ES-I3 (cell line): ENCODE results near the gene COL11A1.

Experiments
- H3K36me3 ChIP-seq: 2 replicates; pipeline ENCODE4 v1.6.1; 2013; ENCODE audit warnings: mild to moderate bottlenecking, low read length, control low read depth, moderate library complexity; ENCODE audit not compliant: insufficient read depth
- H3K4me1 ChIP-seq: 2 replicates; pipeline ENCODE4 v1.6.1; 2013; ENCODE audit warnings: mild to moderate bottlenecking, control low read depth, low read length; ENCODE audit not compliant: insufficient read depth
- H3K9ac ChIP-seq: 2 replicates; pipeline ENCODE4 v1.6.1; 2013; ENCODE audit warnings: low read depth, mild to moderate bottlenecking, low read length, moderate library complexity
- H3K9me3 ChIP-seq: 2 replicates; pipeline ENCODE4 v1.6.1; 2013; ENCODE audit warnings: mild to moderate bottlenecking, low read length, moderate library complexity; ENCODE audit not compliant: control insufficient read depth, insufficient read depth

The COL11A1 gene

GRCh38 chr1:102901996-102902395 lies 206.3 kb downstream of the COL11A1 start:
- Histone ChIP-seq H3K4me1 (no peaks in the 10 kb centered on the region), H3K9me3 (no peaks in the 10 kb centered on the region), H3K9ac (no peak overlapping the region), H3K36me3 (no peaks in the 10 kb centered on the region)

GRCh38 chr1:102899935-102900334 lies 208.4 kb downstream of the COL11A1 start:
- H3K9ac ChIP-seq = no peak overlapping the region
- H3K36me3 ChIP-seq = no peaks in the 10 kb centered on the region
- H3K4me1 ChIP-seq = no peaks in the 10 kb centered on the region

GRCh38 chr1:102897557-102897956 lies 210.8 kb downstream of the COL11A1 start:
- Histone ChIP-seq H3K9ac (no peak overlapping the region), H3K4me1 (no peaks in the 10 kb centered on the region), H3K36me3 (no peaks in the 10 kb centered on the region), H3K9me3 (no peaks in the 10 kb centered on the region)

More at GRCh38 chr1:102899935-102900334, 208.4 kb downstream of the COL11A1 start:
- no peaks in the 10 kb centered on the region for H3K9me3 ChIP-seq

- H3K36me3 ChIP-seq = no peaks in the 10 kb centered on the region
- no peaks in the 10 kb centered on the region for H3K9me3 ChIP-seq
Observed at GRCh38 chr1:102896771-102897170, 211.6 kb downstream of the COL11A1 start.

GRCh38 chr1:102896286-102896685 lies 212.0 kb downstream of the COL11A1 start:
- Histone ChIP-seq H3K9ac (no peak overlapping the region), H3K9me3 (no peaks in the 10 kb centered on the region), H3K4me1 (no peaks in the 10 kb centered on the region), H3K36me3 (no peaks in the 10 kb centered on the region)

More at GRCh38 chr1:102896771-102897170, 211.6 kb downstream of the COL11A1 start:
- H3K4me1 ChIP-seq = no peaks in the 10 kb centered on the region
- H3K9ac ChIP-seq = no peak overlapping the region

GRCh38 chr1:102891868-102892625 lies 216.3 kb downstream of the COL11A1 start:
- no peak overlapping the region for H3K9ac ChIP-seq
- H3K4me1 ChIP-seq = no peaks in the 10 kb centered on the region
- no peaks in the 10 kb centered on the region for H3K9me3 ChIP-seq
- peaks cover 3% of the 10 kb centered on the region; the same call in 1 of the 2 replicates for H3K36me3 ChIP-seq

GRCh38 chr1:102886638-102887037 lies 221.7 kb downstream of the COL11A1 start:
- H3K4me1 ChIP-seq = no peaks in the 10 kb centered on the region
- H3K36me3 ChIP-seq = peaks cover 3% of the 10 kb centered on the region; the same call in 1 of the 2 replicates
- H3K9me3 ChIP-seq = no peaks in the 10 kb centered on the region
- H3K9ac ChIP-seq = no peak overlapping the region

GRCh38 chr1:102884238-102884637 lies 224.1 kb downstream of the COL11A1 start:
- no peak overlapping the region for H3K9ac ChIP-seq
- peaks cover 3% of the 10 kb centered on the region; the same call in 1 of the 2 replicates for H3K36me3 ChIP-seq
- no peaks in the 10 kb centered on the region; the same call in 1 of the 2 replicates for H3K4me1 ChIP-seq
- H3K9me3 ChIP-seq = no peaks in the 10 kb centered on the region

- Histone ChIP-seq H3K4me1 (no peaks in the 10 kb centered on the region; the same call in 1 of the 2 replicates), H3K9ac (no peak overlapping the region)
Observed at GRCh38 chr1:102879439-102879993, 228.8 kb downstream of the COL11A1 start.

GRCh38 chr1:102875756-102876155 lies 232.6 kb downstream of the COL11A1 start:
- Histone ChIP-seq H3K9ac (no peak overlapping the region), H3K4me1 (no peaks in the 10 kb centered on the region; the same call in 1 of the 2 replicates), H3K36me3 (no peaks in the 10 kb centered on the region), H3K9me3 (no peaks in the 10 kb centered on the region; the same call in 1 of the 2 replicates)

More at GRCh38 chr1:102879439-102879993, 228.8 kb downstream of the COL11A1 start:
- no peaks in the 10 kb centered on the region for H3K36me3 ChIP-seq
- no peaks in the 10 kb centered on the region for H3K9me3 ChIP-seq

GRCh38 chr1:102872526-102872925 lies 235.8 kb downstream of the COL11A1 start:
- no peak overlapping the region for H3K9ac ChIP-seq
- H3K9me3 ChIP-seq = peaks cover 8% of the 10 kb centered on the region; the same call in 1 of the 2 replicates
- no peaks in the 10 kb centered on the region for H3K4me1 ChIP-seq
- no peaks in the 10 kb centered on the region for H3K36me3 ChIP-seq

GRCh38 chr1:102872097-102872496 lies 236.2 kb downstream of the COL11A1 start:
- H3K4me1 ChIP-seq = no peaks in the 10 kb centered on the region
- H3K36me3 ChIP-seq = no peaks in the 10 kb centered on the region
- no peak overlapping the region for H3K9ac ChIP-seq
- peaks cover 8% of the 10 kb centered on the region; the same call in 1 of the 2 replicates for H3K9me3 ChIP-seq

- Histone ChIP-seq H3K36me3 (no peaks in the 10 kb centered on the region), H3K9me3 (peaks cover 10% of the 10 kb centered on the region; the same call in 1 of the 2 replicates), H3K4me1 (no peaks in the 10 kb centered on the region; the same call in 1 of the 2 replicates), H3K9ac (no peak overlapping the region)
Observed at GRCh38 chr1:102863704-102864103, 244.6 kb downstream of the COL11A1 start.

GRCh38 chr1:102861247-102861646 lies 247.1 kb downstream of the COL11A1 start:
- Histone ChIP-seq H3K9me3 (0 out of 2 replicates have a peak, but pooled peaks cover 3% of the 10 kb centered on the region), H3K4me1 (no peaks in the 10 kb centered on the region; the same call in 1 of the 2 replicates), H3K36me3 (no peaks in the 10 kb centered on the region), H3K9ac (no peak overlapping the region)

GRCh38 chr1:102858695-102859094 lies 249.6 kb downstream of the COL11A1 start:
- Histone ChIP-seq H3K4me1 (no peaks in the 10 kb centered on the region; the same call in 1 of the 2 replicates), H3K9ac (no peak overlapping the region), H3K36me3 (no peaks in the 10 kb centered on the region), H3K9me3 (0 out of 2 replicates have a peak, but pooled peaks cover 3% of the 10 kb centered on the region)
